Stimulated activated CD8-positive, alpha-beta memory T cell treated with anti-CD3 and anti-CD28 coated beads, Interleukin-7, amount 100 ng/mL, for 48 hours (primary cell): ENCODE results near the gene ODAD3.
"Not testable (repeated sequence)": the region's sequence is repeated elsewhere in the genome, so short reads cannot be mapped to it uniquely, and the experiment has no call there.

Experiments used
- DNase-seq, 2 donors: peaks; one replicate each; pipeline ENCODE4 v3.0.0-alpha.2; 2020; ENCODE audit warnings: low read depth in 1 of 2; ENCODE audit errors: extremely low read depth in 1 of 2

Gene ODAD3

DNA sequence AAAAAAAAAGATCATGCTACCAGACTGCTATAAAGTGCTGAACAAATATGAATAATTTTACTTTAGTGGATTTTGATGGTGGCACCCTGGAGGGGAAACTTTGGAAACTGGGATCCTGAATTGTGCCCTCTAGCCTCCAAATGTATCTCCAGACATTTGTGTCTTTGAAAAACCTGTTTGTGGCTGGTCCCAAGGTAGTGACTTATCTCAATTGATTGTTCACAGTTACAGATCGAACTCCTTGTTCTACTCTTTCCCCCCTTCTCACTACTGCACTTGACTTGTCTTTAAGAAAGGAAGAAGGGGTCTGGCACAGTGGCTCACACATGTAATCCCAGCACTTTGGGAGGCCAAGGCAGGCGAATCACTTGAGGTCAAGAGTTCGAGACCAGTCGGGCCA is 26.3 kb downstream of the ODAD3 start:
- no peak for DNase-seq

DNA sequence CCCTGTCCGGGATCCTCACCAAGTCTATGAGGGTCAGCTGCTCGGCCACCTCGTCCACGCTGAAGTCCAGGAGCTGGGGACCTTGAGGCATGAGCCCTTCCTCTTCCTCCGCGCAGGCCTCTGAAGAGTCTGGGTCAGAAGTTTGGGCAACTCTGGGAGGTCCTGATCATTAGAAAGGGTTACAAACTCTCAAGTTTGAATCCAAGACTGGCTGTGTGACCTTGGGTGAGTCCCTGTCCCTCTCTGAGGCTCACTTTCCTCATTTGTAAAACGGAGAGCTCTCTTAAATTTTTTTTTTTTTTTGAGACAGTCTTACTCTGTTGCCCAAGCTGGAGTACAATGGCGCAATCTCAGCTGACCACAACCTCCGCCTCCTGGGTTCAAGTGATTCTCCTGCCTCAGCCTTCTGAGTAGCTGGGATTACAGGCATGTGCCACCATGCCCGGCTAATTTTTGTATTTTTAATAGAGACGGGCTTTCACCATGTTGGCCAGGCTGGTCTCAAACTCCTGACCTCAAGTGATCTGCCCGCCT is 28.2 kb downstream of the ODAD3 start:
- not testable (repeated sequence) for DNase-seq

DNA sequence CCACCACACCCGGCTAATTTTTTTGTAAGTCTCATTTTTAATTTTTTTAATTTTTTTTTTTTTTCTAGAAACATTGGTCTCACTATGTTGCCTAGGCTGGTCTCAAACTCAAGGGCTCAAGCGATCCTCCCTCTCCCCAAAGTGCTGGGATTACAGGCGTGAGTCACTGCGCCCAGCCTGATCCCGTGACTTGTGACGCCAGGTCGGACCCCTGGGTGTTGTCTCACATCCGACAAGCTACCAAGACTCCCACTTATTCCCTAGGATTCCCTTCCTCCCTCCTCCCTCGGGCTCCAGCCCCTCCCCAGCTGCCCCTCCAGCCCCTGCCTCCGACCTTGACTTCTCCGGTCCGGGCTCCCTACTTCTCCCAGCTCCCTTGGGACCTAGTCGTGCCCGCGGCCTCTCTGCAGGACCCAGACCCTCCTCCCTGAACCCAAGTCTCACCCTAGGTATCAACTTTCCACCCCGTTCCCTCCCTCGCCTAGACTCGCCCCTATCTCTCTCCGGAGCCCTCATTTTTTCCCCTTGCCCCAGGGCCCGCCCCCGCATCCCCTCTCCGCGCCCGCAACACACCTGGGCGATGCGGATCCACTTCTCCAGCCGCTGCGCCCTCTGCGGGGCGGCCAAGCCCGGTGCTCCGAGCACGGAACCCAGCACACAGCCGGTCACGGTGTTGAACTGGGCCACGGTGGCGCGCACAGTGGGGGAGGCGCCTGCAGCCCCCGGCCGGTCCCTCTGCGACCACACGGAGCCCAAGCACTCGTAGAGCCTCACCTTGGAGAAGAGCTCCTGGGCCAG is 28.9 kb downstream of the ODAD3 start:
- no peak for DNase-seq

DNA sequence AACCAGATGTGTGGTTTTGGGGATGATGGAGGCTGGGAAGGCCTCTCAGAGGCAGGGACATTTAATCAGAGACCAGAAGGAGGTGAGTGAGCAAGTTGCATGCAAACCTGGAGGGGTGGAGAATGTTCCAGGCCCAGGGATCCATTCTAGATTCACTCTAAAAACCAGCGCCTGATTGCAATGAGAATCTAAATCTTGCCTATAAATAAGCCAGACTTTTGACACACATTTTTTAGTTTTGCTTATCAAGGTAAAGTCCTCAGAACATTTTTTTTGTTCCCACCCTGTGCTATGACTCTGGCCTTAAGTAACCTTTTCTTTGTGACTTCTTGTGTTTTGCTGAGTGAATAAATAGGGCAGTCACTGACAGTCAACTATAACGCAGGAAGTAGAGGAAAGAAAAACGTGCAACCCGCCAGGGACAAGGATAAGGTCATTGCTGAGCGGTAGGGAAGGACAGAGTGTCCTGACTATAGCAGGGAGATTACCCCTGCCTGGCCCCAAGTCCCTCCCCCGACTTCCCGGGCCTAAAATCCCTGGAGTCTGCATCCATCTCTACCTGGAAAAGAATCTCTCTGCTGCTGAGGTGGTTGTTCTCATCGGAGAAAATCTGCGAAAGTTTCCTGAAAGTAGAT is 30.2 kb downstream of the ODAD3 start:
- no peak for DNase-seq

DNA sequence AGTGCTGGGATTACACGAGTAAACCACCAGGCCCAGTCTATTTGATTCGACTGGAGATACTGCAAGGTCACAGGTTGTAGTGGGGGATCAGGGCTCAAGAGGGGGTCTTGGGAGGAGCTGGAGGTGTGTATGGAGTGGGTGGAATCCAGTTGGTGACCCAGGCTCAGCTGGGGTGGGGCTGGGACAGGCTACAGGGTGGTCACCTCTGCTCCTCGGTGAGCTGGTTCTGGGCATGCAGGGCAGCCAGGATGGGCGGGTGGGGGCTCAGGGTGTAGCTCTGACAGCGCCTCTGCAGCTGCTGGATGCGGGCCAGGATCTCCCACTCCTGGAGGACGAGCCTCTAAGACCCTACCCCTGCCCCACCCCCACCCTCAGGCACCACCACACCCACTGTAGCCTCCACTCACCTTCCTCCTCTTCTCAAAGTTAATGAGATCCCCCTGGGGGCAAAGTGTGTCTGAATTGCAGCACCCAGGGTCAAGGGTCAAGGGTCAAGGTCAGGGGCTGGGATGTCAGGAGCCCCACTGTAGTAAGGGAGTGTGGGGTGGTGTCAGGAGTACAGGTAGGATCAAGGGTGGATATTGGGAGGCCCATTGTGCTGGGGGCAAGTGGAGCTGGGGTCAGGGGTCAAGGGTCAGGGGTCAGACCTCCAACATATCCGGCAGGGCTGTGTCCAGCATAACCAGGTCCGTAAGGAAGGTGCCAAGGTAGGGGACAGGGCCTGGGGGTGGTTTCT is 32.9 kb downstream of the ODAD3 start:
- DNase-seq, result no peak

DNA sequence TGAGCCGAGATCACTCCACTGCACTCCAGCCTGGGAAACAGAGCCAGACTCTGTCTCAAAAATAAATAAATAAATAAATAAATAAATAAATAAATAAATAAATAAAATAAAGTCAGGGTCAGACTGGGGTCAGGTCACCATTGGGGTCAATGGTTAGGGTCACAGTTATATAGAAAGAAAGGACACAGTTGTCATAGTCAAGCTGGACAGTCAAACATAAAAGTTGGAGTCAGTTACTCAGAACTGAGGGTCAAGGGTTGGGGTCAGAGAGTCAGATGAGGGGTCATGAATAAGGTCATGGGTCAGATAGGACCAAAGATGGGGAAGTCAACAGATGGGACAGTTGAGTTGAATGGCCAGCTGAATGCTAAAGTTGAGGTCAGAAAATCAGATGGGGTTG is 34.1 kb downstream of the ODAD3 start:
- no peak for DNase-seq

DNA sequence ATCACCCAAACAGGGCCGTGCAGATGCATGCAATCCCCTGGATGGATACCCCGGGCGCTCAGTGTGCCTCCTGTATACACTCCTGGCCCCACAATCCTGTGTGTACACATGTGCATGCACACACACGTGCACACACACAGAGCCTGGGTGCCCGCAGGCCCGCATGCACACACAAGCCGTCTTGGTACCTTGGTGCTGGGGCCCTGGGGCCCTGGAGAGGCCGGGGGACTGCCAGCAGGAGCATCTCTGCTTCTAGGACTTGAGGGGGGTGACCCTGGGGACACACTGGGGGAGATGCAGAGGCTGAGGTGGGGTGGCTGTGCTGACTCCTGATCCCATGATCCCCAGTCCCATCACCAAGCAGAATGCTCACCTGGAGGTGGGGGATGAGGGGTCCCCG is 35.3 kb downstream of the ODAD3 start:
- DNase-seq, result no peak

DNA sequence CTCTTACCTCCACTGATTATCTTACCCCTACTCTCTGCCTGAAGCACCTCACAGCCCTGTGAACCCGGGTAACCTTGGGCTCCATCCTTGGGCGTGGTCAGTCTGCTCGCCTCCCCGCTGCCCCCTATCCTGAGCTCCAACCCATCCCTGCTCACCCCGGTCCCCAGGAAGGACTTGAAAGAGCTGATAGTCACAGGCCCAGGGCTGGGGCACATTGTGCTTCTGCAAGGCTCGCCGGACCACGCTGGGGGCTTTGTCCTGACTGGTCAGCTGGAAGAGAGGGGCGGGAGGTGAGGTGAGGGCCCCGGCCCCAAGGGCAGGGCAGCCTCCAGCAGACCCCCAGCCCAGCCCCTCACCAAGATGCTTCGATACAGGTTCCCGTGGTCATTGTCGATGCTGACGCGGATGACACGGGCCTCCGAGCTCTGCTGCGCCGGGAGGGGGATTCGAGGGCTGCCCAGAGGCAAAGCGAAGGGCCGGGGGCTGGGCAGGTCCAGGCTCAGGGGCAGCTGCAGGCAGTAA is 37.8 kb downstream of the ODAD3 start:
- DNase-seq, result no peak

DNA sequence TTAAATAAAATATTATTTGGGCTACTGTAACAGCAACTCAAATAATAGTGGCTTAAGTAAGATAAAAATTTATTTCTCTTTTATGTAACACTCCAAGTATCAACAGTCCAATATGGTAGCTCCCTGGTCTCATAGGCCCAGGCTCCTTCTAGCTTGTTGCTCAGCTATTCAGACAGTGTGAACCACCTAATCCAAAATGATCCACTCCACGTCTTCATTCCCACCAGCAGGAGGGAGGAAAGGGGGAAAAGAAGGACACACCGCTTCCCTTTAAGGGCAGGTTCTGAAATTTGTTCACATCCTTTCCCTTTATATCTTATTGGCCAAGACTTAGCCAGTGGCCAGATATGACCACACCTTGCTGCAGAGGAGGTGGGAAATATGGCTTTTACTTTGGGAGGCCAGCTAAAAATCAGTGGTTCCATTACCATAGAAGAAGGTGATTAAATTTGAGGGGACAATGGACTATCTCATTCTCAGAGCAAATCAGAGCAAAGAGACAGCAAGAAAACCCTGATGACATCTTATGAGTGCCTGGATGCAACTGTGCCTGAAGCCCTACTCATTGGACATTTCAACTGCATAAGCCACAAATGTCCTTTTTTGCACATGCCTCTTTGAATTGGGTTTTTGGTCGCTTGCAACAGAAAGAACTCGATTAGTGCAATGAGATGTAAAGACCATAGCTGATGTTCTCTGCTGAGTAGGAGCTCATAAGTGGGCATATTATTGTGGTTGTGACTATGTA is 43.8 kb downstream of the ODAD3 start:
- DNase-seq, result no peak

DNA sequence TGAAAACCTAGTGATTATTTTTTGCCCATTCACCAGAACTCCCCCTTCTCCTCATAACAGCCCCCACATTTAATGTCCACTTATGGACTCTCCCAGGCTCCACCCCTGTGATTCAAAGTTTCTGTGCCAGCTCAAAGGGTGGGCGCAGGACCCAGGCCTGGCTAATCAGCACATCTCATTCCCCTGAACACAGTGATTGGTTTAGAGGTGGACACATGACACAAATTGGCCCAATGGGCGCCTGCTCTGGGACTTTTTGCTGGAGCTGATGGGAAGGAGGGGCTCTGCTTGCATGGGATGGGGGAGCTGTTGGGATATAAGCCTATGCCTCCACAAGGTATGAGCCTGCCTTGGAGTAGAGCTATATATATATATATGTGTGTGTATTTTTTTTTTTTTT is 44.6 kb downstream of the ODAD3 start:
- no peak for DNase-seq

DNA sequence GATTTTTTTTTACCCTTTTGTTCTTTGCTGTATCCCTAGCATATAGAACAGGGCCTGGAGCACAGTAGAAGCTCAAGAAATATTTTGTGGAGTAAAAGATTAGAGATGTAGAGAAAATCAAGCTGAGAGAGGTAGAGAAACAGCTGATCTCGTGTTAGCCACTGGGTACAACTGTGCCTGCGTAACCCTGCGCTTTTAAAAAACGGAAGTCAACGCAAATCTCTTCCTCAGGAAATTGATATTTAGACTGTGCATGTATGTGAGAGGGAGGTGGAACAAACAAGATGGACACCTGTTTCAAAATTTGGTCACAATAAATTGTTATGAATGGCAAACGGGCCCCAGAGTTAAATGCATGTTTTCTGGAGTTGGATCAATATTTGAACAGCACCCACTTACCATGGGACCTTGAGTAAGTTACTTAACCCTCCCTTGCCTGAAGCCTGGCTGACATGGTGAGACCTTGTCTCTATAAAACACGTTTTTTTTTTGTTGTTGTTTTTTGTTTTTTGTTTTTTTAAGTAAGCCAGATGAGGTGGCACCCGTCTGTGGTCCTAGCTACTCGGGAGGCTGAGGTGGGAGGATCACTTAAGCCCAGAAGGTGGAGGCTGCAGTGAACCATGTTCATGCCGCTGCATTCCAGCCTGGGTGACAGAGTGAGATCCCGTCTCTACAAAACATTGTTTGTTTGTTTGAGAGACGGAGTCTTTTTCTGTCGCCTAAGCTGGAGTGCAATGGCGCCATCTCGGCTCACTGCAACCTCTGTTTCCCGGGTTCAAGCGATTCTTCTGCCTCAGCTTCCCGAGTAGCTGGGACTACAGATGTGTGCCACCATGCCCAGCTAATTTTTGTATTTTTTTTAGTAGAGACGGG is 47.5 kb downstream of the ODAD3 start:
- no peak for DNase-seq

DNA sequence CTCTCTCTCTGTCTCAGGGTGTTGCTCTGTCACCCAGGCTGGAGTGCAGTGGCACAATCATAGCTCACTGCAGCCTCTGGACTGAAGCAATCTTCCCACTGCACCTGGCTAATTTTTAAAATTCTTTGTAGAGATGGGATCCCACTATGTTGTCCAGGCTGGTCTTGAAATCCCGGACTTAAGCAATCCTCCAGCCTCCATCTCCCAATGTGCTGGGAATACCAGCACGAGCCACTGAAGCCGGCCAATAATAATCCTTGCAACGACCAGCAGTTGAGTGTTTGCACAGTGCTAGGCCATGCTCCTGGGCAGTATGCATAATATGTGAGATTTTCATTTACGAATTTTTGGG is 50.2 kb downstream of the ODAD3 start:
- DNase-seq, result no peak

DNA sequence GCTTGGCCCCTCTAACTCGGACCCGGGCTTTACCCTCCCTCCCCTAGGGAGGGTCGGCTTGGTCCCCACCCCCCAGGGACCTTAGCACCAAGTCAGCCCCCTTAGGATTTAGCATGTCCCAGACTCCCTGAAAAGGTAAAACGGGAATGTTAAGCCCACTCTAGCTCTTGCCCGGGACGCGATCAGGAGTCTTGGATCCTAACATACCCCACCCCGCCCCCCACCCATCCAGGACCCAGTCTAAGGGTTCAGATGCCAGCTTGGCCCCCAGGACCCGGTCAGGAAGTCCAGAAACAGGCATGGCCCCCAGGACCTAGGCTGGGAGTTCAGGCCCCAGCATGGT is 51.2 kb downstream of the ODAD3 start:
- no peak for DNase-seq

DNA sequence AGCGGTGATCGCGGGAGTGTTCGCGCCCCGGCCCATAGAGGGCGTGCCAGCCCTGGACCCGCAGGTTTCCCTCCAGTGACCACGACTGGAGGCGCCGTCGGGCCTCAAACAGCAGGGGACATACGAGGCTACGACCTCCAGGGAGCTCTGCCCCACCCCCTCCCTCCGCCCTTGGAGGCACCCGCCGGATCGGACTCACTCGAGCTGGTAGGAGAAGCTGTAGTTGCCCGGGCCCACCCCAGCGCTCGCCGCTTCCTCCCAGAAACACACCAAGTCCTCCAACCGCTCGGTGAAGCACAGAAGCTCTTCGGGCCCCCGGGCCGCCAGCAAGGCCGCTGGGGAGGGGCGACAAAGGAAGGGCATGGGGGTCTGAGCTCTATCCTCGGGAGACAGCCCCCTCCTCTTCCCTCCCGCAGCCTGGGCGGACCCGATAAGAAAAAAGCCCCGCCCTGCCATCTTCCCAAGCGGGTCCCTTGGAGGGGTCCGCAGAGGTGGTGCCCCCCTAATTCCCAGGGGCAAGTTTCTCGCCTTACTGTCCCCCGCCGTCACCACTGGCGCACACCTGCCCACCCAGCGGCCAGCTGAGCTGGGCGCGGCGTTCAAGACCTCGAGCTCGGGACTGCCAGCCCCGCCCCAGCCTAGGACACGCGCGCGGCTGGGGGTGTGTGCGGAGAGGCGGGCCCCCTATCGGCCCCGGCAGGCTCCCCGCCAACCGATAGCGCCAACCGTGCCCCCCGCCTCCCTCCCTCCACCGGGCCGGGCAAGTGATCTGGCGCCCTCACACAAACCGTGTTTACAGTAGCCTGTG is 51.8 kb downstream of the ODAD3 start:
- DNase-seq, result peak in 1 of 2 donors; percentile 43

DNA sequence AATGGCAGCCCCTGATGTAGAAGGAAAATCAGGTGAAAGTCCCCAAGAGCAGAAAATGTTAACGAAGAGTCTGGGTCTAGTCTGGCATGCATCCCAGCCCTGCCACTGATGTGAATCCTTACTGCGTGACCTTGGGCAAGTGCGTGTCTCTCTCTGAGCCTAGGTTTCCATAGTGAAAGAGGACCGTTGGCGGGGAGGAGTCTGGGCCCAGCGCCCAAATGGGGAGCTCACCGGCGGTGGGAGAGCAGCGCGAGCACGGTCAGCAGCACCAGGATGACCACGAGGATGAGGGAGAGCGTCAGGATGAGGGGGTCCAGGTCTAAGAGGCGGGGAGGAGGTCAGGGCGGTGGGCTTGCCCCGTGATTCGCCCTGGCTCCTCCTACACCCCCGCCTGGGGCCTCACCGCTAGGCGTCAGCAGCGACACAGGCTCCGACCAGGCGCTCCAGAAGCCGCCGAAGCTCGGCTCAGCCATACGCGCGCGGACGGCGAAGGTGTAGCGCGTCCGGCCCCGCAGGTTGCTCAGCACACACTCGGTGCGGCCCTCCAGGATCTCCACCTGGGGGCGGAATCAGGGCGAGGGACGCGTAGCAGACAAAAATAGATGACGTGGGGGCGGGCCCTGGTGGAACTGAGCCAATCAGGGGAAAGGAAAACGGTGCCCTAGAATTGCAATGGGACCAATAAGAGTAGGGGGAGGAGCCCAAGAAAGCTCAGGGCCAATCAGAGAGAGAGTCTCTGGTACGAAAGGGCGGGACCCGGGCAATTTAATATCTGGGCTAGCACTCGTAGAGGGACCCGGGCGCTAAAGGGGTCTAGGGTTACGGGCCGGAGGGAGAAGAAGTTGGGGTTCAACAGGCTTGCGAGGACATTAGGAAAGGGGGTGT is 54.0 kb downstream of the ODAD3 start:
- DNase-seq, result peak; percentile 93 to 97

DNA sequence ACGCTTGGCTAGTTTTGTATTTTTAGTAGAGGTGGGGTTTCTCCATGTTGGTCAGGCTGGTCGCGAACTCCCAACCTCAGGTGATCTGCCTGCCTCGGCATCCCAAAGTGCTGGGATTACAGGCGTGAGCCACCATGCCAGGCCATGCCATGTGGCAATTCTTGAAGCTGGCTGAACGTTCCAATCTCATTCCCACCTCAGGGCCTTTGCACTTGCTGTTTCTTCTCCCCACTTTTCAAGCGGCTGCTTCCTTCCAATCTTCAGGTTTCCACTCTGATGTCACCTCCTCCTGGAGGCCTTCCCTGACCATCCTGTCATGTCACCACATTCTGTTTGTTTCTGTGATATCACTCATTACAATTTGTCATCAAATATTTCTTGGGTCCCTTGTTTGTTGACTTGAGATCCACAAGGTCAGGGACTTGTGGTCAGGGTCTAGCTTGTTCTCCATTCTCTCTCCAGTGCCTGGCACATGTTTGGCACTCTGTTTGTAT is 55.0 kb downstream of the ODAD3 start:
- no peak for DNase-seq

DNA sequence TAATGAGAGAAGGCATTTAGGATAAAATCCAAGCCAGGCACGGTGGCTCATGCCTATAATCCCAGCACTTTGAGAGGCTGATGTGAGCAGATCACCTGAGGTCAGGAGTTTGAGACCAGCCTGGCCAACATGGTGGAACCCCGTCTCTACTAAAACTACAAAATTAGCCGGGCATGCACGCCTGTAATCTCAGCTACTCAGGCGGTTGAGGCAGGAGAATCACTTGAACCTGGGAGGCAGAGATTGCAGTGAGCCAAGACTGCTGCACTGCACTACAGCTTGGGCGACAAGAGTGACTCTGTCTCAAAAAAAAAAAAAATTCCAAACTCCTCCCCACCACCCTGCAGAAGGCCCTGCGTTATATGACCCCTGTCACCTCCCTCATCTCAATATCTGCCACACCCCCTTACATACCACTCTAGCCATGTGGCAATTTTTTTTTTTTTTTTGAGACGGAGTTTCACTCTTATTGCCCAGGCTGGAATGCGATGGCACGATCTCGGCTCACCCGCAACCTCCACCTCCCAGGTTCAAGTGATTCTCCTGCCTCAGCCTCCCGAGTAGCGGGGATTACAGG is 55.6 kb downstream of the ODAD3 start:
- DNase-seq, result not testable (repeated sequence)
